NT2/D1 (cell line): Measurements from ENCODE around the gene SLC15A2.

Source experiments
- DNase-seq: peaks from one replicate; pipeline ENCODE4 v3.0.0-alpha.2; 2011; ENCODE audit warnings: low read depth, low spot score
- H3K27me3 ChIP-seq: 2 replicates; pipeline ENCODE4 v1.6.0; 2011; ENCODE audit warnings: mild to moderate bottlenecking; ENCODE audit not compliant: insufficient read length, insufficient read depth
- H3K36me3 ChIP-seq: 2 replicates; pipeline ENCODE4 v1.6.1; 2011; ENCODE audit warnings: mild to moderate bottlenecking, low read length, mixed read lengths; ENCODE audit not compliant: insufficient read depth, insufficient read length
- H3K4me1 ChIP-seq: 2 replicates; pipeline ENCODE4 v1.5.1; 2011; ENCODE audit not compliant: insufficient read depth, insufficient read length
- H3K4me3 ChIP-seq: 2 replicates; pipeline ENCODE4 v1.5.1; 2011; ENCODE audit warnings: low read depth; ENCODE audit not compliant: insufficient read length
- H3K9ac ChIP-seq: 2 replicates; pipeline ENCODE4 v1.6.0; 2011; ENCODE audit warnings: low read depth; ENCODE audit not compliant: insufficient read length
- H3K9me3 ChIP-seq: 2 replicates; pipeline ENCODE4 v1.5.1; 2011; ENCODE audit warnings: mild to moderate bottlenecking, low read length; ENCODE audit not compliant: insufficient read depth
- SUZ12 ChIP-seq: IDR thresholded peaks from 2 replicates; pipeline ENCODE4 v1.6.1; 2011; ENCODE audit not compliant: insufficient read length, insufficient read depth; ENCODE audit errors: extremely low read depth
- YY1 ChIP-seq: IDR thresholded peaks from 2 replicates; pipeline ENCODE4 v1.6.1; 2011; ENCODE audit not compliant: insufficient read length, insufficient read depth
- ZNF274 ChIP-seq: IDR thresholded peaks from 2 replicates; pipeline ENCODE4 v1.6.1; 2011; ENCODE audit warnings: mild to moderate bottlenecking, low read depth, low read length

The SLC15A2 gene

DNA sequence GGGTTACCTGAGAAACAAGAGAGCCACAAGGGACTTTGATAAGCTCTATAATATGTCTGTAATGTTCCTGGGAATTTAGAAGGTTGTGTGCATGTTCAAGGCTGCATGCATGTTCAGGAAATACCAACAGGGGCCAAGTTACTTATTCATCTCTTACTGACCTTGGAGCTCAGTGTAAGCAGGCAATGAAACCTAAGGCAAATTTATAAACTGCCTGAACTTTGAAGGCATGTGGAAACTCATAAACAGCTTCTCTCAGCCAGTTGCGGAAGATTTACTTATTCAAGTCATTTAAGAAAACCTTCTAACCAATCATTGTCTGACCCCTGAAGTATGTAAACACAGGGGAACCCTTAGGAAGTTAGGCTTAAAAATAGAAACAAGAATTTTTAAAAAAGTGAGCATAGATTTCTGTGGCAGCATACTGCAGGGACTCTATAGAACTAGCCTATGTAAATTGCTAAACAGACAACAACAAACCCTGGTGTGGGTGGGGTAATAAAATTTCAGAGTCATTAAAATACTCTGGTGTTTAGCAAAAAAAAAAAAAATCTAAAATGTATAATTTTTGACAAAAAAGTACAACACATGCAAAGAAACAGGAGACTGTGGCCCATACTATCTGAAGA is 57.2 kb downstream of the SLC15A2 start:
- no peak for DNase-seq
- TF ChIP-seq SUZ12, result no peak
- no peak for TF ChIP-seq YY1
- TF ChIP-seq ZNF274, result no peak
- Histone ChIP-seq H3K4me3 (no peak overlapping the region), H3K4me1 (no peaks in the 10 kb centered on the region), H3K36me3 (no peaks in the 10 kb centered on the region), H3K9ac (no peak overlapping the region), H3K9me3 (peaks cover 12% of the 10 kb centered on the region), H3K27me3 (no peaks in the 10 kb centered on the region)

DNA sequence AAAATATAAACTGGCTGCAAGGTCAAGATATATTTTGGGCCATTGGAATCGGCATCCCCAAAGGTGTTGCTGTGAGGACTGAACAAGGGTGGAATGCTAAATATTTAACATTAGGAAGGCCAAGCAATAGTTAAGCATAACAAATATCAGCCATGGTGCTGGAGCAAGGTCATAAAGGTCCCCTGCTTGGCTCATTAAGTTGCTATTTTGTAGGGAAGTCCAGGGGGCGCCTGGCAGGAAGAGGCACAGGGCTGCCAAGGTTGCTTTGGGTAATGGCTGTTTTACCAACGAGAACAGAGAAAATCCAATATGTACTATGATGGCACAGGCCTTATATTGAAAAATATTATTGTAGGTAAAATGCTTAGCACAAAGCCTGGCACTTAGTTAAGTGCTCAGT is 62.2 kb downstream of the SLC15A2 start:
- Histone ChIP-seq H3K4me3 (no peak overlapping the region), H3K36me3 (no peaks in the 10 kb centered on the region), H3K27me3 (no peaks in the 10 kb centered on the region), H3K9me3 (peaks cover 12% of the 10 kb centered on the region), H3K4me1 (no peaks in the 10 kb centered on the region), H3K9ac (no peak overlapping the region)
- no peak for DNase-seq
- TF ChIP-seq ZNF274 (no peak), YY1 (no peak), SUZ12 (no peak)

DNA sequence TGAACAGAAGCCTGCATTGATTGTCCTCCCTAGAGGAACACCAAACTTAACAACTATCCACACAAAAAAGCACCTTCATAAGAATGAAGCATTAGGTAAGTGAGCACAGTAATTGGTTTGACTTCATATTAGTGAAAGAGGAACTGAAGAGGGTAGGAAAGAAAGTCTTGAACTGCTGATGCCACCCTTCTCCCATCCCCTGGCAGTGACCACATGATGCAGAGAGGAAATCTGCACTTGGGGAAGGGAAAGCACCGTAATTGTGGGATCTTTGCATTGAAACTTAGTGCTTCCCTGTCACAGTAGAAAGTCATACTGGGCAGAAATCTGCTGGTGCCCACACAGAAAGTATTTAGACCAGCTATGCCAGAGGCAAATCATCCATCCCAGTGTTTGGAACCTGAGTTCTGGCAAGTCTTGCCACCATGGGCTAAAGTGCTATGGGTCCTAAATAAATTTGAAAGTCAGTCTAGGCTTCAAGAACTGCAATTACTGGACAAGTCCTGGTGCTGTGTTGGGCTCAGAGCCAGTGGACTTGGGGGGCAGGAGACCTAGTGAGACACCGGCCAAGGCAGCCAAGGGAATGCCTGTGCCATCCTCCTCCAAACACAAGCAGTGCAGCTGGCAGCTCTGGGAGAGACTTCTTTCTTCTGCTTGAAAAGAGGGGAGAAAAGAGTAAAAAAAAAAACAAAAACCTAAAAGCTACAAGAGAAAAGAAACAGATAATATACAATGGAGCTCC is 63.6 kb downstream of the SLC15A2 start:
- H3K4me1 ChIP-seq, result no peaks in the 10 kb centered on the region
- DNase-seq, result no peak

GRCh38 chr3:121958801-121959200 is 64.6 kb downstream of the SLC15A2 start:
- Histone ChIP-seq H3K9ac (no peak overlapping the region), H3K36me3 (no peaks in the 10 kb centered on the region), H3K4me1 (no peaks in the 10 kb centered on the region), H3K9me3 (no peaks in the 10 kb centered on the region), H3K27me3 (no peaks in the 10 kb centered on the region), H3K4me3 (no peak overlapping the region)
- TF ChIP-seq ZNF274 (no peak), SUZ12 (no peak), YY1 (no peak)
- DNase-seq, result no peak

More for the DNA sequence above, 63.6 kb downstream of the SLC15A2 start:
- TF ChIP-seq SUZ12 (no peak), YY1 (no peak), ZNF274 (no peak)
- H3K36me3 ChIP-seq, result no peaks in the 10 kb centered on the region
- H3K9me3 ChIP-seq, result no peaks in the 10 kb centered on the region
- no peaks in the 10 kb centered on the region for H3K27me3 ChIP-seq
- no peak overlapping the region for H3K9ac ChIP-seq
- H3K4me3 ChIP-seq, result no peak overlapping the region

DNA sequence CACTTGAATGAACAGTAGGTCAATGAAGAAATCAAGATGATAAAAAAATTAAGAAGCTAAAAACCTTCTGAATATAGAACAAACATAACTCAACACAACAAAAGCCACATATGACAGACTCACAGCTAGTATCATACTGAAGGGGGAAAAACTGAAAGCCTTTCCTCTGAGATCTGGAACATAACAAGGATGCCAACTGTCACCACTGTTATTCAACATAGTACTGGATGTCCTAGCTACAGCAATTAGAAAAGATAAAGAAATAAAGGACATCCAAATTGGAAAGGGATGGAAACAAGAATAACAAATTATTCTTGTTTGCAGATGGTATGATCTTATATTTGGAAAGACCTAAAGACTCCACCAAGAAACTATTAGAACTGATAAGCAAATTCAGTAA is 67.1 kb downstream of the SLC15A2 start:
- TF ChIP-seq SUZ12, result no peak
- no peak for TF ChIP-seq YY1
- no peak for TF ChIP-seq ZNF274
- no peak for DNase-seq
- H3K9ac ChIP-seq, result no peak overlapping the region
- H3K9me3 ChIP-seq, result no peaks in the 10 kb centered on the region
- no peaks in the 10 kb centered on the region for H3K4me1 ChIP-seq
- H3K36me3 ChIP-seq, result no peaks in the 10 kb centered on the region
- H3K27me3 ChIP-seq, result no peaks in the 10 kb centered on the region
- no peak overlapping the region for H3K4me3 ChIP-seq

GRCh38 chr3:121962443-121962842 is 68.2 kb downstream of the SLC15A2 start:
- Histone ChIP-seq H3K4me3 (no peak overlapping the region), H3K9me3 (no peaks in the 10 kb centered on the region), H3K36me3 (no peaks in the 10 kb centered on the region), H3K27me3 (no peaks in the 10 kb centered on the region), H3K4me1 (no peaks in the 10 kb centered on the region), H3K9ac (no peak overlapping the region)
- DNase-seq, result no peak
- TF ChIP-seq SUZ12 (no peak), YY1 (no peak), ZNF274 (no peak)

DNA sequence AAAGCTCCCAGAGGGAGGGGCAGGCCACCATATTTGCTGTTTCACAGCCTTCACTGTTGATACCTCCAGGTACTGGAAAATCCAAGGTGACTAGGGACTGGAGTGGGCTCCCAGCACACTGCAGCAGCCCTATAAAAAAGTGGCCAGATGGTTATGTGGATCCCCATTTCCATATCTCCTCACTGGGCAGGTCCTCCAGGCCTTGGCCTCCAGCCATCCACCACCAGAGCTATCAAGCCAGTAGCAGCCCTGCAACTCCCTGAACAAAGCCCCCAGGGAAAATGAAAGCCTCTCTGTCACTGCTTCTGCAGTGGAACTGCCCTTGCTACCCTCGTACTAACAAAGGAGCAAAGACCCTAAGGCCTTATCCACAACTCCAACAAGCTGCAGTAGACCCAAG is 69.4 kb downstream of the SLC15A2 start:
- no peak overlapping the region for H3K4me3 ChIP-seq
- H3K4me1 ChIP-seq, result no peaks in the 10 kb centered on the region
- no peak for DNase-seq
- no peaks in the 10 kb centered on the region for H3K27me3 ChIP-seq
- H3K36me3 ChIP-seq, result no peaks in the 10 kb centered on the region
- TF ChIP-seq SUZ12 (no peak), ZNF274 (no peak), YY1 (no peak)
- H3K9ac ChIP-seq, result no peak overlapping the region
- H3K9me3 ChIP-seq, result no peaks in the 10 kb centered on the region
